GM21717 (cell line): ENCODE results near the gene TMEM86A.
"Not testable (repeated sequence)": the region's sequence is repeated elsewhere in the genome, so short reads cannot be mapped to it uniquely, and the experiment has no call there.

Experiments
- ATAC-seq: cut with Tn5 transposase; IDR thresholded peaks from one replicate; pipeline ENCODE4 v1.9.1; 2021; ENCODE audit warnings: mild to moderate bottlenecking, moderate library complexity; ENCODE audit not compliant: unreplicated experiment

The TMEM86A gene

GRCh38 chr11:18698341-18699268 lies at the start of gene TMEM86A:
TSS of gene TMEM86A (plus strand) at chr11:18698779. CDS start at chr11:18698887, 108 bp downstream.
- peak; percentile 82 for ATAC-seq

- ATAC-seq = no peak
These were observed 48.2 kb upstream of the TMEM86A start for GRCh38 chr11:18650353-18650752.

GRCh38 chr11:18650859-18651557 lies 47.6 kb upstream of the TMEM86A start:
- no peak for ATAC-seq

- ATAC-seq = no peak
These were observed 40.9 kb upstream of the TMEM86A start for GRCh38 chr11:18657673-18658072.

- ATAC-seq = not testable (repeated sequence)
These were observed 33.2 kb upstream of the TMEM86A start for GRCh38 chr11:18665353-18665872.

- no peak for ATAC-seq
These were observed 30.4 kb upstream of the TMEM86A start for GRCh38 chr11:18668131-18668530.

- no peak for ATAC-seq
These were observed 29.4 kb upstream of the TMEM86A start for GRCh38 chr11:18669219-18669596.

- no peak for ATAC-seq
These were observed 28.9 kb upstream of the TMEM86A start for GRCh38 chr11:18669711-18670110.

- no peak for ATAC-seq
These were observed 27.3 kb upstream of the TMEM86A start for GRCh38 chr11:18671246-18671645.

- ATAC-seq = not testable (repeated sequence)
These were observed 26.4 kb upstream of the TMEM86A start for GRCh38 chr11:18672209-18672608.

GRCh38 chr11:18676803-18677202 lies 21.8 kb upstream of the TMEM86A start:
- ATAC-seq = no peak

- ATAC-seq = no peak
These were observed 21.0 kb upstream of the TMEM86A start for GRCh38 chr11:18677560-18677959.

GRCh38 chr11:18681949-18682348 lies 16.6 kb upstream of the TMEM86A start:
- ATAC-seq = not testable (repeated sequence)

GRCh38 chr11:18682466-18682865 lies 16.1 kb upstream of the TMEM86A start:
- ATAC-seq = no peak

GRCh38 chr11:18684267-18684666 lies 14.3 kb upstream of the TMEM86A start:
- ATAC-seq = no peak

GRCh38 chr11:18691467-18692140 lies 7.0 kb upstream of the TMEM86A start:
- ATAC-seq = not testable (repeated sequence)

GRCh38 chr11:18692941-18693760 lies 5.4 kb upstream of the TMEM86A start:
- no peak for ATAC-seq

GRCh38 chr11:18696638-18697225 lies 1.8 kb upstream of the TMEM86A start:
- no peak for ATAC-seq

- ATAC-seq = no peak
These were observed 1.0 kb upstream of the TMEM86A start for GRCh38 chr11:18697576-18697975.

- no peak for ATAC-seq
These were observed 654 bp downstream of the TMEM86A start for GRCh38 chr11:18699269-18699596.
